K562 (cell line): ENCODE measurements around the gene CABLES1.

Source experiments
- CBX3 ChIP-seq, 2 experiments: IDR thresholded peaks; 1 replicate in 1 of 2; 2 replicates in 1 of 2; pipeline ENCODE4 v1.6.1; 2012; ENCODE audit warnings: inconsistent platforms in 2 of 2, low read length in 2 of 2, borderline replicate concordance in 1 of 2, control low read depth in 1 of 2
- CCAR2 ChIP-seq: fragments of 200-400 bp; formaldehyde crosslinking; IDR thresholded peaks from 2 replicates; pipeline ENCODE4 v1.6.1; 2017; ENCODE audit warnings: mild to moderate bottlenecking, low read depth, low read length
- EP300 ChIP-seq: IDR thresholded peaks from 2 replicates; pipeline ENCODE4 v1.6.1; 2012; ENCODE audit warnings: low read length, improper control_type of control experiment
- JUND ChIP-seq, 2 experiments: IDR thresholded peaks; 2 replicates in 1 of 2; 3 replicates in 1 of 2; pipeline ENCODE4 v1.6.1; 2011; ENCODE audit warnings: borderline replicate concordance in 2 of 2, low read depth in 2 of 2, low read length in 2 of 2, improper control_type of control experiment in 1 of 2, missing biosample characterization in 1 of 2, missing genetic modification characterization in 1 of 2, missing genetic modification reagents in 1 of 2
- PHB2 ChIP-seq: fragments of 450-650 bp; IDR thresholded peaks from 2 replicates; pipeline ENCODE4 v1.6.1; 2017; ENCODE audit warnings: low read depth
- PHF8 ChIP-seq: fragments of 200-600 bp; sonication (generic); IDR thresholded peaks from 2 replicates; pipeline ENCODE4 v1.6.1; 2012; ENCODE audit warnings: mixed run types, mild to moderate bottlenecking, inconsistent platforms, low read length, moderate library complexity, borderline replicate concordance
- TGIF2 ChIP-seq: sonication (generic); formaldehyde crosslinking; IDR thresholded peaks from 2 replicates; pipeline ENCODE4 v1.8.1; 2022; ENCODE audit warnings: mild to moderate bottlenecking, missing genetic modification reagents, moderate library complexity
- ZNF347 ChIP-seq: fragments of 450-650 bp; formaldehyde crosslinking; IDR thresholded peaks from 2 replicates; pipeline ENCODE4 v1.4.0; 2020; ENCODE audit warnings: low read depth, mild to moderate bottlenecking, moderate library complexity
- TF ChIP-seq, protein P1 (sequence below), 3 experiments: IDR thresholded peaks in 2 of 3; conservative IDR thresholded peaks in 1 of 3; 2 replicates each; pipeline ENCODE4 v1.5.1; 2011 to 2012; ENCODE audit warnings: low read length in 3 of 3, mild to moderate bottlenecking in 3 of 3, control low read depth in 2 of 3, improper control_type of control experiment in 1 of 3, inconsistent platforms in 1 of 3, low read depth in 1 of 3, mixed read lengths in 1 of 3, moderate library complexity in 1 of 3; ENCODE audit not compliant: insufficient read depth in 2 of 3
- TF ChIP-seq, protein P2 (sequence below): fragments of 250-450 bp; sonication (Bioruptor Pico); IDR thresholded peaks from 2 replicates; pipeline ENCODE4 v1.4.0; 2020; ENCODE audit warnings: mild to moderate bottlenecking, moderate library complexity
- TF ChIP-seq, protein P3 (sequence below): fragments of 200-800 bp; sonication (Bioruptor generic); IDR thresholded peaks from 2 replicates; pipeline ENCODE4 v1.6.1; 2016; ENCODE audit warnings: missing genetic modification characterization, missing compliant biosample characterization

GRCh38 chr18:23253630-23254029 lies 118.3 kb downstream of the CABLES1 start:
- TF ChIP-seq CCAR2: no peak
- no peak for TF ChIP-seq PHF8
- TF ChIP-seq, protein P1, sequence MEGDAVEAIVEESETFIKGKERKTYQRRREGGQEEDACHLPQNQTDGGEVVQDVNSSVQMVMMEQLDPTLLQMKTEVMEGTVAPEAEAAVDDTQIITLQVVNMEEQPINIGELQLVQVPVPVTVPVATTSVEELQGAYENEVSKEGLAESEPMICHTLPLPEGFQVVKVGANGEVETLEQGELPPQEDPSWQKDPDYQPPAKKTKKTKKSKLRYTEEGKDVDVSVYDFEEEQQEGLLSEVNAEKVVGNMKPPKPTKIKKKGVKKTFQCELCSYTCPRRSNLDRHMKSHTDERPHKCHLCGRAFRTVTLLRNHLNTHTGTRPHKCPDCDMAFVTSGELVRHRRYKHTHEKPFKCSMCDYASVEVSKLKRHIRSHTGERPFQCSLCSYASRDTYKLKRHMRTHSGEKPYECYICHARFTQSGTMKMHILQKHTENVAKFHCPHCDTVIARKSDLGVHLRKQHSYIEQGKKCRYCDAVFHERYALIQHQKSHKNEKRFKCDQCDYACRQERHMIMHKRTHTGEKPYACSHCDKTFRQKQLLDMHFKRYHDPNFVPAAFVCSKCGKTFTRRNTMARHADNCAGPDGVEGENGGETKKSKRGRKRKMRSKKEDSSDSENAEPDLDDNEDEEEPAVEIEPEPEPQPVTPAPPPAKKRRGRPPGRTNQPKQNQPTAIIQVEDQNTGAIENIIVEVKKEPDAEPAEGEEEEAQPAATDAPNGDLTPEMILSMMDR (IDR thresholded peaks at IDR 0.05 in 2 of 3, conservative IDR thresholded peaks at IDR 0.05 in 1 of 3; ENCODE audit: insufficient read depth in 2 of 3, low read depth in 1 of 3, low read length in 3 of 3): no peak
- TF ChIP-seq, protein P2, sequence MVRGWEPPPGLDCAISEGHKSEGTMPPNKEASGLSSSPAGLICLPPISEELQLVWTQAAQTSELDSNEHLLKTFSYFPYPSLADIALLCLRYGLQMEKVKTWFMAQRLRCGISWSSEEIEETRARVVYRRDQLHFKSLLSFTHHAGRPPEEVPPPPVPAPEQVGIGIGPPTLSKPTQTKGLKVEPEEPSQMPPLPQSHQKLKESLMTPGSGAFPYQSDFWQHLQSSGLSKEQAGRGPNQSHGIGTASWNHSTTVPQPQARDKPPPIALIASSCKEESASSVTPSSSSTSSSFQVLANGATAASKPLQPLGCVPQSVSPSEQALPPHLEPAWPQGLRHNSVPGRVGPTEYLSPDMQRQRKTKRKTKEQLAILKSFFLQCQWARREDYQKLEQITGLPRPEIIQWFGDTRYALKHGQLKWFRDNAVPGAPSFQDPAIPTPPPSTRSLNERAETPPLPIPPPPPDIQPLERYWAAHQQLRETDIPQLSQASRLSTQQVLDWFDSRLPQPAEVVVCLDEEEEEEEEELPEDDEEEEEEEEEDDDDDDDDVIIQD (CRISPR knock-in tag): no peak
- TF ChIP-seq EP300: no peak
- TF ChIP-seq, protein P3, sequence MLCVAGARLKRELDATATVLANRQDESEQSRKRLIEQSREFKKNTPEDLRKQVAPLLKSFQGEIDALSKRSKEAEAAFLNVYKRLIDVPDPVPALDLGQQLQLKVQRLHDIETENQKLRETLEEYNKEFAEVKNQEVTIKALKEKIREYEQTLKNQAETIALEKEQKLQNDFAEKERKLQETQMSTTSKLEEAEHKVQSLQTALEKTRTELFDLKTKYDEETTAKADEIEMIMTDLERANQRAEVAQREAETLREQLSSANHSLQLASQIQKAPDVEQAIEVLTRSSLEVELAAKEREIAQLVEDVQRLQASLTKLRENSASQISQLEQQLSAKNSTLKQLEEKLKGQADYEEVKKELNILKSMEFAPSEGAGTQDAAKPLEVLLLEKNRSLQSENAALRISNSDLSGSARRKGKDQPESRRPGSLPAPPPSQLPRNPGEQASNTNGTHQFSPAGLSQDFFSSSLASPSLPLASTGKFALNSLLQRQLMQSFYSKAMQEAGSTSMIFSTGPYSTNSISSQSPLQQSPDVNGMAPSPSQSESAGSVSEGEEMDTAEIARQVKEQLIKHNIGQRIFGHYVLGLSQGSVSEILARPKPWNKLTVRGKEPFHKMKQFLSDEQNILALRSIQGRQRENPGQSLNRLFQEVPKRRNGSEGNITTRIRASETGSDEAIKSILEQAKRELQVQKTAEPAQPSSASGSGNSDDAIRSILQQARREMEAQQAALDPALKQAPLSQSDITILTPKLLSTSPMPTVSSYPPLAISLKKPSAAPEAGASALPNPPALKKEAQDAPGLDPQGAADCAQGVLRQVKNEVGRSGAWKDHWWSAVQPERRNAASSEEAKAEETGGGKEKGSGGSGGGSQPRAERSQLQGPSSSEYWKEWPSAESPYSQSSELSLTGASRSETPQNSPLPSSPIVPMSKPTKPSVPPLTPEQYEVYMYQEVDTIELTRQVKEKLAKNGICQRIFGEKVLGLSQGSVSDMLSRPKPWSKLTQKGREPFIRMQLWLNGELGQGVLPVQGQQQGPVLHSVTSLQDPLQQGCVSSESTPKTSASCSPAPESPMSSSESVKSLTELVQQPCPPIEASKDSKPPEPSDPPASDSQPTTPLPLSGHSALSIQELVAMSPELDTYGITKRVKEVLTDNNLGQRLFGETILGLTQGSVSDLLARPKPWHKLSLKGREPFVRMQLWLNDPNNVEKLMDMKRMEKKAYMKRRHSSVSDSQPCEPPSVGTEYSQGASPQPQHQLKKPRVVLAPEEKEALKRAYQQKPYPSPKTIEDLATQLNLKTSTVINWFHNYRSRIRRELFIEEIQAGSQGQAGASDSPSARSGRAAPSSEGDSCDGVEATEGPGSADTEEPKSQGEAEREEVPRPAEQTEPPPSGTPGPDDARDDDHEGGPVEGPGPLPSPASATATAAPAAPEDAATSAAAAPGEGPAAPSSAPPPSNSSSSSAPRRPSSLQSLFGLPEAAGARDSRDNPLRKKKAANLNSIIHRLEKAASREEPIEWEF: no peak
- TF ChIP-seq PHB2: no peak
- no peak for TF ChIP-seq CBX3 (IDR thresholded peaks at IDR 0.05; ENCODE audit: borderline replicate concordance in 1 of 2, low read length in 2 of 2)
- TF ChIP-seq ZNF347 (CRISPR knock-in tag): no peak
- no peak for TF ChIP-seq TGIF2 (CRISPR knock-in tag)
- no peak for TF ChIP-seq JUND (IDR thresholded peaks at IDR 0.05; ENCODE audit: borderline replicate concordance, low read depth, low read length)
- no peak for TF ChIP-seq JUND (tag; IDR thresholded peaks at IDR 0.05; ENCODE audit: borderline replicate concordance, low read depth, low read length)
